Hepatic stellate cell (primary cell): ENCODE results near the gene PNKD.
A peak's percentile ranks its signal among the peaks of the same experiment; 100 is the strongest.

Experiments used
- DNase-seq: peaks from one replicate; pipeline ENCODE4 v3.0.0; 2011; ENCODE audit warnings: low spot score

Gene PNKD, protein sequence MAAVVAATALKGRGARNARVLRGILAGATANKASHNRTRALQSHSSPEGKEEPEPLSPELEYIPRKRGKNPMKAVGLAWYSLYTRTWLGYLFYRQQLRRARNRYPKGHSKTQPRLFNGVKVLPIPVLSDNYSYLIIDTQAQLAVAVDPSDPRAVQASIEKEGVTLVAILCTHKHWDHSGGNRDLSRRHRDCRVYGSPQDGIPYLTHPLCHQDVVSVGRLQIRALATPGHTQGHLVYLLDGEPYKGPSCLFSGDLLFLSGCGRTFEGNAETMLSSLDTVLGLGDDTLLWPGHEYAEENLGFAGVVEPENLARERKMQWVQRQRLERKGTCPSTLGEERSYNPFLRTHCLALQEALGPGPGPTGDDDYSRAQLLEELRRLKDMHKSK

GRCh38 chr2:218269900-218270720 lies at the start of gene PNKD, which contains the start of gene AAMP:
Gene PNKD (plus strand): TSS chr2:218270519. CDS start chr2:218270536, 17 bp downstream.
Gene AAMP (minus strand): TSS chr2:218270137. CDS start chr2:218270086, 51 bp downstream.
- DNase-seq = peak; percentile 100

DNA sequence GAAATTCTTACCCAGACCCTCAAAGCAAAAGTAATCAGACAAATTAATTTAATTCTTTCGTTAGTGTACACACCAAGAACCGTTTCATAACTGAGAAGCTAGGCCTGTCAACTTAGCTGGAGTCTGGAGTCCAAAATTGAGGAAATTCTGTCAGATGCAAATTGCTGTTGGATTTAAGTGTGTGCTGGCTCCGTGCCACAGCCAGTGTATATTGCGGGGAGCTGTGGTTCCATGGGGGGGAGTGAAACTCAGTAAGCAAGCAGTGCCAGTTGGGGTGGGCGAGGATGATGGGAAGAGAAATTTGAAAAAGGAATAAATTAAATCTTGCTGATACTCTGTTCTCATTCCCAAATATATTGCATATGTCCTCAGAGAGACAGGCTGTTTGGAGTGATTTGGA lies 49.3 kb upstream of the PNKD start:
- no peak for DNase-seq

DNA sequence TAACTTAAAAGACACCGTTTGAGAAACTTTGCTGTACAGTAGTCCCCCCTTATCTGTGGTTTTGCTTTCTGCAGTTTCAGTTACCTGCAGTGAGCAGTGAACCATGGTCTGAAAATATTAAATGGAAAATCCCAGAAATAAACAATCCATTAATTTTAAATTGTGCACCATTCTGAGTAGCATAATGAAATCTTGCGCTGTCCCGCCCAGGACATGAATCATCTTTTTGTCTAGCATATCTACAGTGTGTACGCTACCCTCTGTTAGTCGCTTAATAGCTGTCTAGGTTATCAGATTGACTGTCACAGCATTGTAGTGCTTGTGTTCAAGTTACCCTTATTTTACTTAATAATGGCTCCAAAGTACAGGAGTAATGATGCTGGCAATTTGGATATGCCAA lies 47.3 kb upstream of the PNKD start:
- DNase-seq = no peak

GRCh38 chr2:218224186-218224585 lies 46.1 kb upstream of the PNKD start:
- no peak for DNase-seq

GRCh38 chr2:218226903-218227302 lies 43.4 kb upstream of the PNKD start:
- no peak for DNase-seq

GRCh38 chr2:218228366-218229090 lies 41.8 kb upstream of the PNKD start:
- DNase-seq = no peak

GRCh38 chr2:218229239-218229638 lies 41.1 kb upstream of the PNKD start:
- DNase-seq = peak; percentile 67

DNA sequence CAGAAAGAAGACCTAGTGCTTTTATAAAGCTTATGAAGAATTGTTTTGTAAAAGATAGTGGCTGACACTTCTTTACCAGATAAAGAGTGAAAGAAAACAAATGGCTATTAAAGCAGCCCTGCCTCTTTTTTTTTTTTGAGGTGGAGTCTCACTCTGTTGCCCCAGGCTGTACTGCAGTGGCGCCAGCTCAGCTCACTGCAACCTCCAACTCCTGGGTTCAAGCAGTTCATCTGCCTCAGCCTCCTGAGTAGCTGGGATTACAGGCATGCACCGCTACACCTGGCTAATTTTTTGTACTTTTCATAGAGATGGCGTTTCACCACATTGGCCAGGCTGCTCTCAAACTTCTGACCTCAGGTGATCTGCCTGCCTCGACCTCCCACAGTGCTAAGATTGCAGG lies 40.5 kb upstream of the PNKD start:
- DNase-seq = no peak

DNA sequence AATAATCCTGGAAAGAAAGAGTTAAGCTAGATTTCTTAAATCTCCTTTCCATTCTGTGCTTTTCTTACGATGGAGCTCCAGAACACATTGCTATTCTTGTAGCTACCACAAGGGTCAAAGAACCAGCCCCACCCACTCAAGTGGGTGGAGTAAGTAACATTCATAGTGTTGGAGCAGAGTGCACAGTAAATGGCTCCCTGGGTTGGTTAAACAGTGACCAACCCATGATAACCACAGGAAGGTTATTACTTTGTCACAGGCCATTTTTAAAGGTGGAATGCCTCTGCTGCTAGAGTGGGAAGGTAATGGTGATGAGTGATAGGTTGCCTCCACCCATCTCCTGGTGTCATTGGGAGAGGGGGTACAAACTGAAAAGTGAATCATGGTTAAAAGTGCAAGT lies 39.4 kb upstream of the PNKD start:
- peak; percentile 36 for DNase-seq

DNA sequence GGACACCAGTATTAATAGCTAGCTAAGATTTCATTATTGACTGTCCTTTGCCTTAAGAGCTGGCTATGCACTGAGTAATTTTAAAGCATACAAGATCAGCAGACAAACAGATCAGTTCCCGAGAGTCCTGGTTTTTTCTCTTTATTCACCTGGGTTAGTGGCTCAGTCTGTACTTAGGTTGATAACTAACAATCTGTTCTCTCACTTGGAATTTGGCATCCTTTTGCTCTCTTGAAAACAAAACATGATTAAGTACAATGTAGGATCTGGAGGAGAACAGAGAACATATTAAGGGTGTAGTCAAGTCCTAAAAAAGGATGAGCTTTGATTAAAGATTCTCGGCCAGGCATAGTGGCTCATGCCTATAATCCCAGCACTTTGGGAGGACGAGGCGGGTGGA lies 36.8 kb upstream of the PNKD start:
- no peak for DNase-seq

DNA sequence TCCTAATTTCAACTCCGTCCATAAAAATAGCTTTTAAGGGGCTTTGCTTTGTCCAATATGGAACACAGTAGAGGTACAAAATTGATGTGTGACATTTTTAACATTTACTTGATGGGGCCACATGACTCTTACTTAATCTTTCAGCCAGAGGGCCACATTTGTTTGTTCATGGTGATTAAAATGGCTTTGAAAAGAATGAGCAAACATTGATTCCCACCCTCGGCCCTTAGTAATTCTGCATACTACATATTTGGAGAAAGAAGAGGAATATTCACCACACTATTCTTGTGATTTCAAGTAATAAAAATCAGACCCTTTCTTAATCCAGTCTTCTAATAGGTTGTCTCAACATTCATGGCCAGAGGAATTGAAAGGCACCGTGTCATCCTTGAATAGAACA lies 35.8 kb upstream of the PNKD start:
- no peak for DNase-seq

GRCh38 chr2:218235017-218235416 lies 35.3 kb upstream of the PNKD start:
- no peak for DNase-seq

DNA sequence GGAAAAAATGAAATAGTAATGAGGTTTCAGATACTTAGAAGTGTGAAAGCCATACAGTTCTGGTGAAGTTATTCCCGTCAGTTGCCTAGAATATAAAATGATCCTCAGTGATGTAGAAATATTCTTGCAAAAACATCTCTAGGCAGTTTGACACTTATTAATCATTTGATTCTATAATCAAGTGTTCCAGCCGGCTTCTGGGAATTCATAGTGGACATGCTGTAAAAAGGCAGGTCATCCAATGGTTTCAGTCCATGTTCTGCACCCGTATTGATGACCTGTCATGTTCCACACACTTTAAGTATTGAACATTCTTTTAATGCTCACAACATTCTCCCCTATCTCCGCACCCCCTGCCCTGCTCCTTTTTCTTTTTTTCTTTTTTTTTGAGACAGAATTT lies 33.5 kb upstream of the PNKD start:
- DNase-seq = no peak

- no peak for DNase-seq
Measured at GRCh38 chr2:218238887-218239286, 31.4 kb upstream of the PNKD start.

- DNase-seq = no peak
Measured at GRCh38 chr2:218244204-218244603, 26.1 kb upstream of the PNKD start.

GRCh38 chr2:218244665-218245064 lies 25.7 kb upstream of the PNKD start:
- DNase-seq = no peak

- no peak for DNase-seq
Measured at GRCh38 chr2:218245214-218245613, 25.1 kb upstream of the PNKD start.

GRCh38 chr2:218249691-218250090 lies 20.6 kb upstream of the PNKD start:
- DNase-seq = no peak

GRCh38 chr2:218252509-218253231 lies 17.6 kb upstream of the PNKD start:
- DNase-seq = no peak

- DNase-seq = no peak
Measured at GRCh38 chr2:218253232-218253625, 17.1 kb upstream of the PNKD start.

DNA sequence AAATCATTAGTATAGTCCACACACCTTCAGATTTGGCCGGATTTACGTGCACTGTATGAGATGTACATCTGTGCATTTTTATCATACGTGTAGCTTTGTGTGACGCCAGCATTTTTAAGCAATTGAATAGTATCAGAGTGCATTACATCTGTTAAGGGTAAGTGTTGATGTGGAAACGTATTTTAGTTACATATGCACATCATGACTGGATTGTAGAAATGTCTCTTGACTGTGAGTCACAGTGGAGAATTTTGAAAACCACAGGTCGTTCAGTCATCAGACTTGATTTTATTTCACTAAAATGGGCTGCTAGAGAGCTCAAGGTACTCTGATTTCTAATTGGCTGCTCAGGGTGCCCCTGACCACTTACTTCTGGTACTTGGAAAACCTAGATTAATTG lies 14.9 kb upstream of the PNKD start:
- DNase-seq = no peak
